Osteoblast (primary cell): Measurements from ENCODE around the gene ERCC8. TPM values are rescaled to one million over a fixed set of nuclear protein-coding genes. Genes with fewer than 3 reads are reported as not detected.
"Not testable (repeated sequence)": the region's sequence is repeated elsewhere in the genome, so short reads cannot be mapped to it uniquely, and the experiment has no call there.

Experiments used
- DNase-seq: peaks from one replicate; pipeline ENCODE4 v3.0.0; 2011; ENCODE audit warnings: low spot score, mixed read lengths; ENCODE audit not compliant: insufficient read length; ENCODE audit errors: missing footprints
- H2AFZ ChIP-seq: 2 replicates; pipeline ENCODE4 v1.6.0; 2011; ENCODE audit warnings: mild to moderate bottlenecking, low read length
- H3K27ac ChIP-seq: 2 replicates; pipeline ENCODE4 v1.5.1; 2011; ENCODE audit warnings: mild to moderate bottlenecking, low read depth, low read length, moderate library complexity
- H3K27me3 ChIP-seq: 2 replicates; pipeline ENCODE4 v1.6.0; 2012; ENCODE audit warnings: mild to moderate bottlenecking, control low read depth, inconsistent platforms, low read length, moderate library complexity; ENCODE audit not compliant: insufficient read depth
- H3K36me3 ChIP-seq: 2 replicates; pipeline ENCODE4 v1.5.1; 2011; ENCODE audit warnings: mild to moderate bottlenecking, low read length, control low read depth, moderate library complexity; ENCODE audit not compliant: insufficient read depth
- H3K4me1 ChIP-seq: 2 replicates; pipeline ENCODE4 v1.5.1; 2011; ENCODE audit warnings: mild to moderate bottlenecking, low read length, control low read depth, moderate library complexity; ENCODE audit not compliant: insufficient read depth
- H3K4me2 ChIP-seq: 2 replicates; pipeline ENCODE4 v1.6.0; 2011; ENCODE audit warnings: mild to moderate bottlenecking, low read length; ENCODE audit not compliant: insufficient read depth
- H3K4me3 ChIP-seq: fragments of 200-600 bp; sonication (generic); 3 replicates; pipeline ENCODE4 v1.5.1; 2012; ENCODE audit warnings: mild to moderate bottlenecking, low read length, inconsistent platforms; ENCODE audit not compliant: insufficient read depth
- H3K79me2 ChIP-seq: 2 replicates; pipeline ENCODE4 v1.6.0; 2012; ENCODE audit warnings: mild to moderate bottlenecking, low read length, control low read depth, inconsistent platforms; ENCODE audit not compliant: insufficient read depth
- H3K9me3 ChIP-seq: 2 replicates; pipeline ENCODE4 v1.5.1; 2011; ENCODE audit warnings: low read depth, low read length, control low read depth
- H4K20me1 ChIP-seq: 2 replicates; pipeline ENCODE4 v1.6.0; 2012; ENCODE audit warnings: mild to moderate bottlenecking, low read length, control low read depth; ENCODE audit not compliant: insufficient read depth
- total RNA-seq: library from RNA; depleted of rRNA; stranded (reverse); fragments of >200 nt; gene quantifications from 2 replicates; pipeline ENCODE4 v1.2.3, GENCODE V29; 2012
- TF ChIP-seq, protein P1 (sequence below): IDR thresholded peaks from 2 replicates; pipeline ENCODE4 v1.5.1; 2011; ENCODE audit warnings: mild to moderate bottlenecking, low read depth, low read length, moderate library complexity; ENCODE audit errors: extremely low read depth

The ERCC8 gene
- total RNA-seq, 1 donor: 23.2 TPM

- Histone ChIP-seq H3K27ac (no peak overlapping the region), H4K20me1 (no peaks in the 10 kb centered on the region), H3K36me3 (no peaks in the 10 kb centered on the region), H3K4me1 (no peaks in the 10 kb centered on the region), H3K27me3 (no peaks in the 10 kb centered on the region), H3K79me2 (no peaks in the 10 kb centered on the region), H3K4me3 (no peak overlapping the region), H3K4me2 (no peak overlapping the region), H3K9me3 (no peaks in the 10 kb centered on the region), H2AFZ (no peak overlapping the region)
- TF ChIP-seq, protein P1, sequence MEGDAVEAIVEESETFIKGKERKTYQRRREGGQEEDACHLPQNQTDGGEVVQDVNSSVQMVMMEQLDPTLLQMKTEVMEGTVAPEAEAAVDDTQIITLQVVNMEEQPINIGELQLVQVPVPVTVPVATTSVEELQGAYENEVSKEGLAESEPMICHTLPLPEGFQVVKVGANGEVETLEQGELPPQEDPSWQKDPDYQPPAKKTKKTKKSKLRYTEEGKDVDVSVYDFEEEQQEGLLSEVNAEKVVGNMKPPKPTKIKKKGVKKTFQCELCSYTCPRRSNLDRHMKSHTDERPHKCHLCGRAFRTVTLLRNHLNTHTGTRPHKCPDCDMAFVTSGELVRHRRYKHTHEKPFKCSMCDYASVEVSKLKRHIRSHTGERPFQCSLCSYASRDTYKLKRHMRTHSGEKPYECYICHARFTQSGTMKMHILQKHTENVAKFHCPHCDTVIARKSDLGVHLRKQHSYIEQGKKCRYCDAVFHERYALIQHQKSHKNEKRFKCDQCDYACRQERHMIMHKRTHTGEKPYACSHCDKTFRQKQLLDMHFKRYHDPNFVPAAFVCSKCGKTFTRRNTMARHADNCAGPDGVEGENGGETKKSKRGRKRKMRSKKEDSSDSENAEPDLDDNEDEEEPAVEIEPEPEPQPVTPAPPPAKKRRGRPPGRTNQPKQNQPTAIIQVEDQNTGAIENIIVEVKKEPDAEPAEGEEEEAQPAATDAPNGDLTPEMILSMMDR: peak; percentile 52
- peak; percentile 87 for DNase-seq
These were observed 61.6 kb downstream of the ERCC8 start for GRCh38 chr5:60883229-60883628.

- Histone ChIP-seq H4K20me1 (no peaks in the 10 kb centered on the region), H3K4me2 (no peak overlapping the region), H3K27me3 (no peaks in the 10 kb centered on the region), H3K27ac (no peak overlapping the region), H3K36me3 (no peaks in the 10 kb centered on the region), H3K4me3 (no peak overlapping the region), H3K4me1 (no peaks in the 10 kb centered on the region), H2AFZ (no peak overlapping the region), H3K9me3 (no peaks in the 10 kb centered on the region), H3K79me2 (no peaks in the 10 kb centered on the region)
- DNase-seq: no peak
- TF ChIP-seq, protein P1: no peak
These were observed 72.0 kb downstream of the ERCC8 start for GRCh38 chr5:60872892-60873291.

GRCh38 chr5:60870857-60871256 lies 74.0 kb downstream of the ERCC8 start:
- no peak for DNase-seq
- H3K79me2 ChIP-seq: no peaks in the 10 kb centered on the region
- no peak overlapping the region for H3K27ac ChIP-seq
- H3K36me3 ChIP-seq: no peaks in the 10 kb centered on the region
- no peaks in the 10 kb centered on the region for H3K4me1 ChIP-seq
- H3K4me2 ChIP-seq: no peak overlapping the region
- H2AFZ ChIP-seq: no peak overlapping the region
- H3K4me3 ChIP-seq: no peak overlapping the region
- H3K27me3 ChIP-seq: no peaks in the 10 kb centered on the region
- TF ChIP-seq, protein P1: no peak
- no peaks in the 10 kb centered on the region for H4K20me1 ChIP-seq
- H3K9me3 ChIP-seq: no peaks in the 10 kb centered on the region

DNA sequence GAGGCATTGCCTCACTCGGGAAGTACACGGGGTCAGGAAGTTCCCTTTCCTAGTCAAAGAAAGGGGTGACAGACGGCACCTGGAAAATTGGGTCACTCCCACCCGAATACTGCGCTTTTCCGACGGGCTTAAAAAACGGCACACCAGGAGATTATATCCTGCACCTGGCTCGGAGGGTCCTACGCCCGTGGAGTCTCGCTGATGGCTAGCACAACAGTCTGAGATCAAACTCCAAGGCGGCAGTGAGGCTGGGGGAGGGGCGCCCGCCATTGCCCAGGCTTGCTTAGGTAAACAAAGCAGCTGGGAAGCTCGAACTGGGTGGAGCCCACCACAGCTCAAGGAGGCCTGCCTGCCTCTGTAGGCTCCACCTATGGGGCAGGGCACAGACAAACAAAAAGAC lies 84.3 kb downstream of the ERCC8 start:
- not testable (repeated sequence) for H3K36me3 ChIP-seq, H3K79me2 ChIP-seq, H4K20me1 ChIP-seq, H3K4me2 ChIP-seq, H3K4me1 ChIP-seq, DNase-seq, H3K27me3 ChIP-seq, H3K27ac ChIP-seq, H2AFZ ChIP-seq, H3K9me3 ChIP-seq, H3K4me3 ChIP-seq
